Astrocyte of the cerebellum (primary cell): Measurements from ENCODE around the gene VWCE.

Experiments used
- DNase-seq: peaks from one replicate; pipeline ENCODE4 v3.0.0-alpha.2; 2011; ENCODE audit warnings: low read depth
- H3K4me3 ChIP-seq: 2 replicates; pipeline ENCODE4 v1.5.1; 2011; ENCODE audit warnings: mild to moderate bottlenecking, low read depth, low read length, moderate library complexity
- in situ Hi-C: cut with HindIII; loops from 2 replicates; pipeline ENCODE4 v1.10.0; 2017; ENCODE audit warnings: low sequenced_read_pairs
- TF ChIP-seq, protein P1 (sequence below): IDR thresholded peaks from 2 replicates; pipeline ENCODE4 v1.5.1; 2012; ENCODE audit warnings: low read length, low read depth, moderate library complexity, mild to moderate bottlenecking; ENCODE audit errors: missing control alignments

The VWCE gene

DNA sequence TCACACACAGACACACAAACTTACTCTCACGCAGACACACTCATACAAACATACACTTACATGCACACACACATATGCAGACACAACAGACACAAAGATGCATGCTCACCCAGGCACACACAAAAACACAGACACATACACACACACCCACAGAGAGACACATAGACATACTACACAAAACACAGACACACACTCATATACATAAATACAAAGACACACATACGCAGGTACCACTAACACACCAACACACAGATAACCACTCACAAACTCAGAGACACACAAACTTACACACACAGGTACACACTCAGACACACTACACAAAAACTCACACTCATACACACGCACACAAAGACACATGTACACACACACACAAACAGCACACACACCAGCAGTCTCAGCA is 22.4 kb downstream of the VWCE start:
- in situ Hi-C loops = no loop called here
- no peak overlapping the region for H3K4me3 ChIP-seq
- TF ChIP-seq, protein P1, sequence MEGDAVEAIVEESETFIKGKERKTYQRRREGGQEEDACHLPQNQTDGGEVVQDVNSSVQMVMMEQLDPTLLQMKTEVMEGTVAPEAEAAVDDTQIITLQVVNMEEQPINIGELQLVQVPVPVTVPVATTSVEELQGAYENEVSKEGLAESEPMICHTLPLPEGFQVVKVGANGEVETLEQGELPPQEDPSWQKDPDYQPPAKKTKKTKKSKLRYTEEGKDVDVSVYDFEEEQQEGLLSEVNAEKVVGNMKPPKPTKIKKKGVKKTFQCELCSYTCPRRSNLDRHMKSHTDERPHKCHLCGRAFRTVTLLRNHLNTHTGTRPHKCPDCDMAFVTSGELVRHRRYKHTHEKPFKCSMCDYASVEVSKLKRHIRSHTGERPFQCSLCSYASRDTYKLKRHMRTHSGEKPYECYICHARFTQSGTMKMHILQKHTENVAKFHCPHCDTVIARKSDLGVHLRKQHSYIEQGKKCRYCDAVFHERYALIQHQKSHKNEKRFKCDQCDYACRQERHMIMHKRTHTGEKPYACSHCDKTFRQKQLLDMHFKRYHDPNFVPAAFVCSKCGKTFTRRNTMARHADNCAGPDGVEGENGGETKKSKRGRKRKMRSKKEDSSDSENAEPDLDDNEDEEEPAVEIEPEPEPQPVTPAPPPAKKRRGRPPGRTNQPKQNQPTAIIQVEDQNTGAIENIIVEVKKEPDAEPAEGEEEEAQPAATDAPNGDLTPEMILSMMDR = no peak
- DNase-seq = no peak

DNA sequence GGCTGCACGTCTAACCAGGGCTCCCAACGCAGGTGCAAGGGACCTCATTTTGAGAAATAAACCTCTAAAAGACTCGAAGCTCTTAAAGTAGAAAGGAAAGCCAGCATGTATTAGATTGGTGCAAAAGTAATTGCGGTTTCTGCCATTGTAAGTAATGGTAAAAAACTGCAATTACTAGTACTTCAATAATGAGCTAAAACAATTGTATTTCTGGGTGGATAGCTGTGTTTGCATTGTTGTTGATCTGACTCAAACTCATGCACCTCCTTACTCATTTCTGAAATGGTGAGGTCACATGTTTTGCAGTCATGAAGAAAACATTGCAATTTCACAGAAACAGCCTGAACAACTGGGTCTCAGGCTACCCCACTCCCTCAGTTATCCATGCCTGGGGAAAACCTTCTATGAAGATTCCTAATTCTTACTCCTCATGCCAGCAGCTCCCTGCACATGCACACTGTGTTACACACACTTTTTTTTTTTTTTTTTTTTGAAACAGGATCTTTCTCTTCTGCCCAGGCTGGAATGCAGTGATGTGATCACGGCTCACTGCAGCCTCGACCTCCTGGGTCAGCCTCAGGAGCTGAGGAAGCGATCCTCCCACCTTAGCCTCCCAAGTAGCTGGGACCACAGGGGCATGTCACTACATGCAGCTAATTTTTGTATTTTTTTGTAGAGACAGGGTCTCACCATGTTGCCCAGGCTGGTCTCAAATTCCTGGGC is 24.6 kb downstream of the VWCE start:
- in situ Hi-C loops = no loop called here
- no peak for DNase-seq
- TF ChIP-seq, protein P1 = no peak
- H3K4me3 ChIP-seq = no peak overlapping the region

DNA sequence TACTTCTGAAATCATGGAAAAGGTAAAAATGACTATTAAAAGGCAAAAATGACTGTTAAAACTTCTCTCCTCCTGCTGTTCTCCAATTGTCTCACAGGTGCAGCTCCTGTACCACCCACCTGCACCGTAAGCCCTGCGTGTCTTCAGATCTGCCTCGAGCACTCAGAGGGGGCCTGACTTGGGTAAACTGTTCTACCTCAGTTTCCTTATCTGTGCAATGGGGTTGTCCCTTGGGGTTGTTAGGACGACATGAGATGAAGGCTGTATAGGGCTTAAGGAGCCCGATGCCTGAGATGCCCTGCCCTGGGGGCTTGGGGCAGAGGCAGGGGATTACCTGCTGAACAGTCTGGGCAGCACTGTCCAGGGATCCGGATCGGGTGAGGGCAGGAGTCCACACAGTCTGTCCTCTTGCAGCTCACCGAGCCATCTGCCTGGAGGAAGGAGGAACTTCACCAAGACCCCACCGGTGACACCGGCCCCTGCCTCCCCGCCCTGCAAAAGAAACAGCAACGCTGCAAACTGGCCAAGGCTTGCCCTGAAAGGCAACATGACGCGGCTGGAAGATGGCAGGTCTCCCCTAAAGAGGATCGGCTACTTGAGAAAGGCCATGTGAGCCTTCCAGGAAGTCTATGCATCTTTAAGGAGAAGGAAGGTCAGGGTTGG is 26.4 kb downstream of the VWCE start:
- in situ Hi-C loops = no loop called here
- TF ChIP-seq, protein P1 = no peak
- DNase-seq = no peak
- no peak overlapping the region for H3K4me3 ChIP-seq

DNA sequence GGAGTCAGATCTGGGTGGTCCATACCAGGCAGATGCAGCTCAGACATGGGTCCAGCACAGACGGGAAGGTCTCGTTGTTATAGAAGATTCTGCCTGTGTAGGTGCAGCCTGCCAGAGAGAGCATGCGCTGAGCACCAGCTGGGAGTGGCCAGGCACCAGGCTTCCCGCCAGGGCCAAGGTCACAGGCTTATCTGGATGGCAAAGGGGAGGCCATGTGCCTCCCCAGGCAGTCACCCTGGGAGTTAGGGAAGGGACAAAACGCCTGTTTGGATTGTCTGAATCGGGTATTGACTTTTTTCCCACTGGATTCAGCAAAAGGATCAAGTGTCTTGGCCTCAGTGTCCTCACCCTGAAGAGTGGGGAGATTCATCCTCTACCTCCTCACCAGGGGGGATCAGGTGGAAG is 27.7 kb downstream of the VWCE start:
- in situ Hi-C loops = no loop called here
- TF ChIP-seq, protein P1 = no peak
- no peak for DNase-seq
- H3K4me3 ChIP-seq = no peak overlapping the region

DNA sequence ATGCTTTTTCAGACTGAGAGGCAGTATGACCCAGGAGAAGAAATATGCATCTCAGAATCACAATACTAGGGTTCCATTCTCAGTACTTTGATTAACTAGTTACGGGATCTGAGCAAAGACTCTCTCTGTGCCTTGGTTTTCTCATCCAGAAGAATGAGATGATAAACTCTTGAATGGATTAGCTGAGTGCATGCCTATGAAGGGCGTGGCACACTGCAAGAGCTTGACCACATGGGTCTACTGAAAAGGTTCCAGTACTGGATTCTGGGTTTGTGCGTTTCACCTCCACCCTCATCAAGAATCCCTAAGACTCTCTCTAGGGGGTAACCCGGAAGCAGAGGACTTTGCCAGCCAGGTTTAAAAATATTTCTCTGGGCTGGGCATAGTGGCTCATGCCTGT is 28.5 kb downstream of the VWCE start:
- TF ChIP-seq, protein P1 = no peak
- in situ Hi-C loops = no loop called here
- H3K4me3 ChIP-seq = no peak overlapping the region
- DNase-seq = no peak

DNA sequence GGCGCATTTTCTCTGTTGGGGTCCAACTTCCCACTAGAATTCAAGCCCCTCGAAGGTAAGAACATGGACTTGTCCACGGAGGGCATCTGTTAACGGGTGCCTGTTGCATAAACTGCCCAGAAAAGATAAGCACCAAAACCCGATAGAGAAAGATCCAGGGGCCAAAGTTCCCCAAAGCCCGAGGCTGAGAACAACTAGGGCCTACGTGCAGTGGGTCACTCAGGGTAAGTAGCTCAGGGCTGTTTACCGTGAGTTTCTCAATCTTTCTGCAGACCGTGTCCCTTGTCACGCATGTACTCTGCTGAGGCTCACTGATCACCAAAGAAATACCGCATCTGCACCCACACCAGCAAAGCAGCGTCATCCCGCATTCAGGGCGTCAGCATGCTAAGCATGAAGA is 29.8 kb downstream of the VWCE start:
- H3K4me3 ChIP-seq = no peak overlapping the region
- no peak for DNase-seq
- TF ChIP-seq, protein P1 = no peak
- in situ Hi-C loops = no loop called here
